Left ventricle myocardium superior (tissue), 1 donor: ENCODE measurements around the gene RNF220. TPM values are rescaled to one million over a fixed set of nuclear protein-coding genes. Genes with fewer than 3 reads are reported as not detected.

ENCODE experiments used
- ATAC-seq: fragments of 200-7000 bp; cut with Tn5 transposase; one replicate; pipeline ENCODE4 v1.9.1; 2020; ENCODE audit warnings: mild to moderate bottlenecking, moderate library complexity
- DNase-seq: peaks from one replicate; pipeline ENCODE4 v3.0.0-alpha.2; 2020
- intact Hi-C: fragments of 100-400 bp; cut with micrococcal nuclease; formaldehyde crosslinking; loops from one replicate; pipeline ENCODE4 v1.11.0; 2022
- total RNA-seq: library from RNA; stranded (reverse); fragmentation: NEBNext Ultra II Directional; extraction: Animal tissue kit (Norgen Biotek cat#: 25700); gene quantifications from one replicate; pipeline ENCODE4 v1.2.1, GENCODE V29; 2021
- donor health status: DM: no; HTN: yes; CAD: no; lungs with severe emphysema.

The RNF220 gene
- total RNA-seq, 1 donor from 2014 or later = 71.2 TPM

GRCh38 chr1:44636688-44637598, 231.9 kb downstream of the RNF220 start:
- ATAC-seq (no peak), DNase-seq (no peak)
- intact Hi-C loops = no loop called here

GRCh38 chr1:44637702-44638411, 232.8 kb downstream of the RNF220 start:
- ATAC-seq = no peak
- intact Hi-C loops = no loop called here
- DNase-seq = no peak

- intact Hi-C loops = no loop called here
- DNase-seq (peak; percentile 48), ATAC-seq (peak; percentile 86)
Observed at GRCh38 chr1:44640200-44640853, 235.3 kb downstream of the RNF220 start.

- no peak for DNase-seq
- intact Hi-C loops = no loop called here
- ATAC-seq = no peak
Observed at GRCh38 chr1:44641126-44642102, 236.4 kb downstream of the RNF220 start.

GRCh38 chr1:44642255-44642654, 237.2 kb downstream of the RNF220 start:
- ATAC-seq (no peak), DNase-seq (no peak)
- intact Hi-C loops = no loop called here

GRCh38 chr1:44642925-44643324, 237.9 kb downstream of the RNF220 start:
- intact Hi-C loops = no loop called here
- DNase-seq = no peak
- no peak for ATAC-seq

GRCh38 chr1:44643721-44644334, 238.8 kb downstream of the RNF220 start:
- intact Hi-C loops = no loop called here
- no peak for DNase-seq
- no peak for ATAC-seq

GRCh38 chr1:44644806-44645205, 239.8 kb downstream of the RNF220 start:
- intact Hi-C loops = no loop called here
- ATAC-seq (no peak), DNase-seq (no peak)

- intact Hi-C loops = no loop called here
- DNase-seq (peak; percentile 53), ATAC-seq (peak; percentile 33)
Observed at GRCh38 chr1:44645476-44646244, 240.6 kb downstream of the RNF220 start.

- ATAC-seq = no peak
- no peak for DNase-seq
- intact Hi-C loops = no loop called here
Observed at GRCh38 chr1:44646261-44647110, 241.4 kb downstream of the RNF220 start.

- no peak for ATAC-seq
- intact Hi-C loops = no loop called here
Observed at GRCh38 chr1:44647896-44648295, 242.8 kb downstream of the RNF220 start.

GRCh38 chr1:44648529-44649250, 243.6 kb downstream of the RNF220 start:
- intact Hi-C loops = no loop called here
- ATAC-seq (no peak), DNase-seq (no peak)

More at GRCh38 chr1:44647896-44648295, 242.8 kb downstream of the RNF220 start:
- no peak for DNase-seq

- intact Hi-C loops = no loop called here
- ATAC-seq = no peak
Observed at GRCh38 chr1:44649788-44650158, 244.7 kb downstream of the RNF220 start.

GRCh38 chr1:44650159-44650831, 245.2 kb downstream of the RNF220 start:
- intact Hi-C loops = no loop called here
- DNase-seq (peak; percentile 81), ATAC-seq (peak; percentile 87)

More at GRCh38 chr1:44649788-44650158, 244.7 kb downstream of the RNF220 start:
- no peak for DNase-seq

GRCh38 chr1:44651069-44651468, 246.0 kb downstream of the RNF220 start:
- DNase-seq = no peak
- no peak for ATAC-seq
- intact Hi-C loops = no loop called here
